DLD1 (cell line): ENCODE results near the gene DNAH14.
"Not testable (repeated sequence)": the region's sequence is repeated elsewhere in the genome, so short reads cannot be mapped to it uniquely, and the experiment has no call there.

Experiments used
- in situ Hi-C: cut with HindIII; loops from 2 replicates; pipeline ENCODE4 v1.10.0; 2017; ENCODE audit warnings: low sequenced_read_pairs

DNAH14 gene

GRCh38 chr1:225242611-225243010, 313.1 kb downstream of the DNAH14 start:
- in situ Hi-C loops, result no loop called here

DNA sequence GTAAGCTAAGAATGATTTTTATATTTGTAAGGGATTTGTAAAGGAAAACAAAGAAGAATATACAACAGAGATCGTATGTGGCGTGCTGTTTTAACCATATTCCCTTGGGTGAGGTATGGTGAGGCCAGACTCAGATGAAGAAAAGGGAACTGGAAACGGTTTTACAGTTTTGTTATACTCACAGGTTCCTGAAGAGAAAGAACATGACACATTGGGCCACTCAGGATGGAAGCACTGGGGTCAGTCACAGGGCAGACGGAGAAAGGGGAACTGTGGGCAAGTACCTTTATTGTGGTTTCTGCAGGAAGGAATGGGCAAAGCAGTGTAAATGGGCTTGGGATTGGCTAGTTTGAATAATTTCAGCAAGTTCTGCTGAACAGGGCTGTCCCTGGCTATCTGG, 321.0 kb downstream of the DNAH14 start:
- in situ Hi-C loops, result no loop called here

GRCh38 chr1:225253173-225253572, 323.7 kb downstream of the DNAH14 start:
- in situ Hi-C loops, result no loop called here

DNA sequence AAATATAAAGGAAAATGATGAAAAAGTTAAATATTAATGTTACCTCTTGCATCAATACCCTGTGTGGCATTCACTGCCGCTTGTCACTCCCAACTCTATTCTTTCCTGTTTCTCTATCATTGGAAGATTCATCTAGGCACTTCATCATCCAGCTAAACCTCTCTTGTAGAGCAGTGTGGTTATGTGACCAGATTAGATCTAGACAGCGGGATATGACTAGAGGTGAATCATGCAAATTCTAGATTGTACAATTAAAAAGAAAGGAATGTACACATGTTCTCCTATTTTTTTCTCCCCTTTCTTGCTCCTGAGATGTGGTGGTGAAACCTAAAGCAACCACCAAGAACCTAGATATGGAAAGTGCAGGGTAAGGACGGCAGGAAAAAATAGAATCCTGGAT, 324.3 kb downstream of the DNAH14 start:
- in situ Hi-C loops, result no loop called here

DNA sequence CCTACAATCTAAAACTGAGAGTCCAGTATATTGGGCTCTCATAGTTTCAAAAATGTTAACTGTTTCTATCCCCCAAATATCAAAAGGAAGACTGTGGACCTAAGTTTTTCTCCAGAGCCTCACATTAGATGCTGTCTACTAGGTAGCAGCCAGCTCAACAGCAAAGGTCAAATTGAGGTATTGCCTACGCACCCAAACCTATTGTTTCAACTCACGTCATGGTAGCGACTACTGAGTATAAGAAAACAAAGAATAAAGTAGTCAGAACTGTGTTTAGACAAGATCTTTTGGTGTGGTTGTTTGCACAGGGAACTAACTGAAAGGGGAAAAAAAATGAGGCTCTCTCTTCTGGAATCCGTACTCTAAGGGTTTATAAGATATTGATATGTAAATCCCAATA, 325.2 kb downstream of the DNAH14 start:
- in situ Hi-C loops, result no loop called here

GRCh38 chr1:225257081-225257480, 327.6 kb downstream of the DNAH14 start:
- in situ Hi-C loops, result no loop called here

DNA sequence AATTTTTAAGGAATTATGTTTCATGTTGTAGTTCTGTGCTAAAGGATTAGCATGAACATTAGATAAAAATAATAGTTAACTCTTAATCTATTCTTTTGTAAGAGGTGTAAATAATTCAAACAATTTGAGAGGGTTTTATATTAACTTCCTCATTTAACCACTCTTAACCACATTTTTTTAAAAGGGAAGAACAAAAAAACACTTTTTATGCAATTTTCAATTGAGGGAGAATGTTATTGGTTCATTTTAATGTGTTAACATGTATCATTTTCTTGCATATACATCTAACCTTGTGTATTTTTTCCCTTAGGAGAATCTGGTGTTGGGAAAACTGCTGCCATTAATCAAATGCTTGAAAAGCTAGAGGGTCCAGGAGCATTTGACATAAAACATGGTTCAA, 329.3 kb downstream of the DNAH14 start:
- in situ Hi-C loops, result no loop called here

DNA sequence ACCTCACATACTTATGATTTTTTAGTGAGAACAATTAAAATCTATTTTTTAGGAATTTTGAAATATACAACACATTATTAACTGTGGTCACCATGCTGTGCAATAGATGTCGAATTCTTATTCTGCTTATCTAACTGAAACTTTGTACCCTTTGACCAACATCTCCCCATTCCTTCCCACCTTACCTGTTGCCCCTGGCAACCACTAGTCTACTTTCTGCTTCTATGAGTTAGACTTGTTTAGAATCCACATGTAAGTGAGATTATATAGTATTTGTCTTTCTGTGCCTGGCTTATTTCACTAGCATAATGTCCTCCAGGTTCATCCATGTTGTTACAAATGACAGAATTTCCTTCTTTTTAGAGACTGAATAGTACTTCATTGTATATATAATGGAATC, 330.1 kb downstream of the DNAH14 start:
- in situ Hi-C loops, result no loop called here

DNA sequence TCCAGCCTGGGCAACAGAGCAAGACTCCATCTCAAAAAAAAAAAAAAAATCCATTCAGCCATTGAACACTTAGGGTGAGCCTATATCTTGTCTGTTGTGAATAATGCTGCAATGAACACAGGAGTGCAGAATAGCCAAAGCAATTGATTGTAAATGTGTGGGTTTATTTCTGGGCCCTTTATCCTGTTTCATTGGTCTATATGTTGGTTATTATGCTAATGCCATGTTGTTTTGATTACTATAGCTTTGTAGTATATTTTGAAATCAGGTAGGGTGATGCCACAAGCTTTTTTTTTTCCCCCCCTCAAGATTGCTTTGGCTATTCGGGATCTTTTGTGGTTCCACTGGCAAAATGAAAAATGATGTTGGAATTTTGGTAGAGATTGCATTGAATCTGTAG, 330.8 kb downstream of the DNAH14 start:
- in situ Hi-C loops, result no loop called here

GRCh38 chr1:225277445-225277844, 348.0 kb downstream of the DNAH14 start:
- in situ Hi-C loops, result no loop called here

DNA sequence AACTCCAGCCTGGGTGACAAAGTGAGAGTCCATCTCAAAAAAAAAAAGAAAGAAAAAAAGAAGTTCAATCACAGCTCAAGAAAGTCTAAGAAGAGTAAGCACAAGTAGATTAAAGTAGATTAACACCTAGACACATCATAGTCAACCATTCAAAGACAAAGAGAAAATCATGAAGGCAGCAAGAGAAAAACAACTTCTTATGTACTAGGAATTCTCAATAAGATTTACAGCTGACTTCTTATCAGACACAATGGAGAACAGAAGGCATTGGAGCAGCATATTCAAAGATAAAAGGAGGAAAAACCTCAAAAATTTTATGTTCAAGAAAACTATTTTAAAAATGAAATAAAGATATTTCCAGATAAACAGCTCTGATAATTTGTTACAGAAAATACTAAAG, 351.1 kb downstream of the DNAH14 start:
- in situ Hi-C loops, result no loop called here

DNA sequence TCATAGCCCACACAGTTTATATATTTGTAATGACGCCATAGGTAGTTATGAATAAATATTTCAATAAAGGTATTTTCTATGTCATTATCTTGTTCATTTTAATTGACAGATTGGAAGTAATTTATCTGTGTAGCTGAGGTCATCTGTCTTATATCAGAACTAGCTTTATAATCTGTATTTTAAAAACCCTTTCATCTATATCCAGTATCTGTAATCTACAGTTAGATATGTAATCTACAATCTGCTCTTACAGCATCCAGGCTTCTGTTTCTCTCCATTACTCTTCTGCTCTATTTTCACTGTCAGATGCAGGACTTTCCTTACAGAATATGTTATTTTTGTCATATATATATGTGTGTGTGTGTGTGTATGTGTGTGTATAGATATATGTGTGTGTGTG, 360.8 kb downstream of the DNAH14 start:
- in situ Hi-C loops, result no loop called here

DNA sequence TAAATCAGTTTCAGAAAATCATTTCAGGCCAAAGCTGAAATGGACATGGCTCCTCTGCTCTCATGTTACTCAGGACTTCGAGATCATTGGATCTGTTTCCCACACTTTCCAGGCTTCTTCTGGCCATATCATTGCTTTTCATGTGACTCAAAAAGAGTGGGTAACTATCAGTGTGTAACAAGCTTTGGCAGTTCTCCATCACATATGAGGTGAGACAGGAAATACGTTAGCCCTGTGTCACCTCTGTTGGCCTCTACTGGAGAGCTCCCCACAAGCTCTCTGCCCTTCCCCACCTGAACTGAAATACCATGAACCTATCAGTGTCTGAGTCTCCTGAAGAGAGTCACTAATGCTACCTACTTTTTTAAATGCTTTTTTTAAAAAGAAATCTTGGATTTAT, 370.1 kb downstream of the DNAH14 start:
- in situ Hi-C loops, result no loop called here

DNA sequence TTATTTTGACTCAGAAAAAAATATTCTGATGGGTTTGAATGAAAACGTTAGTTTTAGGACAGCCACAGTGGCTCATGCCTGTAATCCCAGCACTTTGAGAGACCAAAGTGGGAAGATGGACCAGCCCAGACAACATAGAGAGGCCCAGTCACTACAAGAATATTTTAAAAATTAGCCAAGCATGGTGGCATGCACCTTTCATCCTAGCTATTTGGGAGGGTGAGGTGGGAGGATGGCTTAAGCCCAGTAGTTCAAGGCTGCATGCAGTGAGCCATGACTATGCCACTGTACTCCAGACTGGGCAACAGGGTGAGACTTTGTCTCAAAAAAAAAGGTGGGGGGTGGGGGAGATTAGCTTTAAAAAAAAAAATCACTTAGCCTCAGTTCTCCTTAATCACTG, 370.9 kb downstream of the DNAH14 start:
- in situ Hi-C loops, result no loop called here

DNA sequence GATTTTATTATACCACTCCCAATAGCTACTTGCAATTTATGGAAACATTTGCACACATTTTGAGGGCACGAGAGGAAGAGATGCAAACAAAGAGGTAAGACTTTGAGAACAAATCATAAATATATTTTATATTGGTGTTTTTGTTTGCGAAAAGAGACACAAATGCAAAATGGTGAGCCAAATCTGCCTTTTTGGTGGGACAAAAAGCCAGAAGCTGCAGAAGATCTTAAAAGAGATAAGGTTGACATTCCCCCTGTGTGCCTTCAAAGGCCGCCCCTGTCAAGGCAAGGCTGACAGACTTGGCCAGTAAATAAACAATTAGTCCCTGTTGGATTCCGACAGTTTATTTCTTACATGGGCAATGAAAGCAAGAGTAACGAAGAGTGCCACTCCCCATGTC, 375.5 kb downstream of the DNAH14 start:
- in situ Hi-C loops, result no loop called here

GRCh38 chr1:225310544-225310943, 381.1 kb downstream of the DNAH14 start:
- in situ Hi-C loops, result not testable (repeated sequence)

GRCh38 chr1:225318706-225319575, 389.5 kb downstream of the DNAH14 start:
- in situ Hi-C loops, result no loop called here

GRCh38 chr1:225319871-225320270, 390.4 kb downstream of the DNAH14 start:
- in situ Hi-C loops, result no loop called here

DNA sequence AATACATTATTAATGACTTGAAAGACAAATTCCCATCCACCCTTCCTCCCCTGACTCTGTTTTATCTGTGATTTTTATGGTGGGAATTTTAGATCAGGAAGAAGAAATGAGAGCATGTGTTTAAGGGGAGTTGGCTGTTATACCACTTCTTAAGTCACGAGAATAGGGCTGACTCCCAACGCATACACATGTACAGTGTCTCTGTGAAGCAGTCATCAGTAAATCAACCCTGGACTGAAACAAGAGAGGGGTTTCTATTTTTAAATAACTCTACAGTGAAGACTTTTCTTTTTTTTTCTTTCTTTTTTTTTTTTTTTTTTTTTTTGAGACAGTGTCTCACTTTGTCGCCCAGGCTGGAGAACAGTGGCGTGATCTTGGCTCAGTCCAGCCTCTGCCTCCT, 392.3 kb downstream of the DNAH14 start:
- in situ Hi-C loops, result no loop called here

- in situ Hi-C loops, result no loop called here
Measured at GRCh38 chr1:225329041-225329440, 399.6 kb downstream of the DNAH14 start.

DNA sequence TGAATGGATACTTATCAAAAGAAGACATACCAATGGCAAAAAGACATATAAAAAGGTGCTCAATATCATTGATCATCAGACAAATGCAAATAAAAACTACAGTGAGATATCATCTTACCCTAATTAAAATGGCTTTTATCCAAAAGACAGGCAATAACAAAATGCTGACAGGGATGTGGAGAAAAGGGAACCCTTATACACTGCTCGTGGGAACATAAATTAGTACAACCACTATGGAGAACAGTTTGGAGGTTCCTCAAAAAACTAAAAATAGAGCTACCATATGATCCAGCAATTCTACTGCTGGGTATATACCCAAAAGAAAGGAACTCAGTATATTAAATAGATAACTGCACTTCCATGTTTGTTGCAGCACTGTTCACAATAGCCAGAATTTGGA, 400.5 kb downstream of the DNAH14 start:
- in situ Hi-C loops, result not testable (repeated sequence)

DNA sequence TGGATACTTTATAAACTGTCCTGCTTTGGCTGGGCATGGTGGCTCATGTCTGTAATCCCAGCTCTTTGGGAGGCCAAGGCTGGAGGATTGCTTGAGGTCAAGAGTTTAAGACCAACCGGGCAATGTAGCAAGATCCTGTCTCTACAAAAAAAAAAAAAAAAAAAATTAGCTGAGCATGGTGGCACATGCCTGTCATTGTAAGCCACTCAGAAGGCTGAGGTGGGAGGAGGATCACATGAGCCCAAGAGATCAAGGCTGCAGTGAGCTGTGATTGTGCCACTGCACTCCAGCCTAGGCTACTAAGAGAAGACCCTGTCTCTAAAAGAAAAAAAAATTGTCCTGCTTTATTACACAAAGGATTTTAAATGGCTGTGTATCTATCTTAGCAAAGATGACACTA, 403.2 kb downstream of the DNAH14 start:
- in situ Hi-C loops, result no loop called here
